GM18870 (cell line): ENCODE data around the gene OR10R2.

Source experiments
- ATAC-seq: cut with Tn5 transposase; IDR thresholded peaks from one replicate; pipeline ENCODE4 v1.9.1; 2021; ENCODE audit warnings: moderate library complexity; ENCODE audit not compliant: unreplicated experiment

OR10R2 gene

DNA sequence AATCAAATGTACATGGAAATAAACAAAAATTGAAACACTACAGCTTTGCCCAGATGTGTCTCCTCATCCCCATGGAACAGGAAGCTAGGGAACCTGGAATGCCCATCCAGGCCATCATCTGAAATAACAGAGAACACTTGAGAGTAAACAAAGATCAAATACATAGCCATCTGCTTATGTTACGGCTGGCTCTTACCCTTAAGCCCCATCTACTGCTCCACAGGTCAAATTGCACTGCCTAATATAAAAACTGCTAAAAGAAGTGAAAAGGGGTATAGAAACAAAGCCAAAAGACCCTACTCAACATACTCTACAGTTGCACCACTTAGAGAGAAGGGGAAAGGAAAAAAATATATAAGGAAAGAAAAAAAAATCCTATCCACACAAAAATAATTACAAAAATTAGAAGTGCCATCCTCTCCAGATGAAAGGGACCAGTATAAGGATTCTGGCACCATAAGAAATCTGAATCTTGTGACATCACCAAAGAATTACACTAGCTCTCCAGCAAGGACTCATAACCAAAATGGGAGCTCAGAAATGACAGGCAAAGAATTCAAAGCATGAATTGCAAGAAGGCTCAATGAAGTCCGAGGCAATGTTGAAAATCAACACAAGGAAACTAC, 55.3 kb downstream of the OR10R2 start:
- no peak for ATAC-seq
